HepG2 (cell line): ENCODE measurements around the gene CDKN1C. TPM values are rescaled to one million over a fixed set of nuclear protein-coding genes. Genes with fewer than 3 reads are reported as not detected.

Source experiments
- ARID2 ChIP-seq: sonication (generic); formaldehyde crosslinking; IDR thresholded peaks from 2 replicates; pipeline ENCODE4 v1.8.1; 2022; ENCODE audit warnings: mild to moderate bottlenecking, missing genetic modification reagents, borderline replicate concordance
- CBX1 ChIP-seq: IDR thresholded peaks from one replicate; pipeline ENCODE4 v1.6.1; 2016; ENCODE audit warnings: antibody characterized with exemption, low read depth
- EP300 ChIP-seq, 3 experiments: sonication (generic) in 1 of 3; formaldehyde crosslinking in 1 of 3; IDR thresholded peaks; 2 replicates each; pipeline versions ENCODE4 v1.5.1 to v1.6.1; 2011 to 2020; ENCODE audit warnings: low read depth in 2 of 3, low read length in 2 of 3, borderline replicate concordance in 1 of 3, improper control_type of control experiment in 1 of 3, mild to moderate bottlenecking in 1 of 3, missing genetic modification reagents in 1 of 3, moderate library complexity in 1 of 3
- FOXK2 ChIP-seq: fragments of 450-650 bp; IDR thresholded peaks from 2 replicates; pipeline ENCODE4 v1.6.1; 2016
- HNRNPUL1 ChIP-seq: fragments of 200-400 bp; formaldehyde crosslinking; IDR thresholded peaks from 2 replicates; pipeline ENCODE4 v1.6.1; 2017; ENCODE audit warnings: low read depth, mild to moderate bottlenecking, low read length, moderate library complexity
- NKX3-1 ChIP-seq: sonication (generic); formaldehyde crosslinking; IDR thresholded peaks from 2 replicates; pipeline ENCODE4 v1.5.0; 2020; ENCODE audit warnings: missing genetic modification reagents
- NR1H2 ChIP-seq: sonication (generic); formaldehyde crosslinking; IDR thresholded peaks from 2 replicates; pipeline ENCODE4 v1.8.1; 2022; ENCODE audit warnings: low read depth, missing genetic modification reagents, borderline replicate concordance
- NR2C2 ChIP-seq: sonication (generic); formaldehyde crosslinking; IDR thresholded peaks from 2 replicates; pipeline ENCODE4 v1.4.0; 2020; ENCODE audit warnings: missing genetic modification reagents, mild to moderate bottlenecking, moderate library complexity, borderline replicate concordance
- POGK ChIP-seq: sonication (generic); formaldehyde crosslinking; conservative IDR thresholded peaks from 2 replicates; pipeline ENCODE4 v1.8.0; 2022; ENCODE audit warnings: mild to moderate bottlenecking, moderate library complexity, missing genetic modification reagents
- SNAI1 ChIP-seq: sonication (generic); formaldehyde crosslinking; IDR thresholded peaks from 2 replicates; pipeline ENCODE4 v1.5.0; 2020; ENCODE audit warnings: mild to moderate bottlenecking, missing genetic modification reagents, borderline replicate concordance
- TBP ChIP-seq: sonication (generic); formaldehyde crosslinking; IDR thresholded peaks from 2 replicates; pipeline ENCODE4 v1.5.0; 2020; ENCODE audit warnings: missing genetic modification reagents
- TRIM24 ChIP-seq: sonication (generic); formaldehyde crosslinking; IDR thresholded peaks from 2 replicates; pipeline ENCODE4 v1.8.0; 2022; ENCODE audit warnings: mild to moderate bottlenecking, missing genetic modification reagents
- XBP1 ChIP-seq: sonication (generic); formaldehyde crosslinking; IDR thresholded peaks from 2 replicates; pipeline ENCODE4 v1.5.0; 2020; ENCODE audit warnings: missing genetic modification reagents
- ZNF274 ChIP-seq: sonication (generic); formaldehyde crosslinking; IDR thresholded peaks from 2 replicates; pipeline ENCODE4 v1.5.1; 2020; ENCODE audit warnings: mild to moderate bottlenecking, missing genetic modification reagents
- ZNF34 ChIP-seq: sonication (generic); formaldehyde crosslinking; IDR thresholded peaks from 2 replicates; pipeline ENCODE4 v1.4.0; 2020; ENCODE audit warnings: mild to moderate bottlenecking, missing genetic modification reagents, borderline replicate concordance
- ZNF414 ChIP-seq: sonication (generic); formaldehyde crosslinking; IDR thresholded peaks from 2 replicates; pipeline ENCODE4 v1.5.0; 2020; ENCODE audit warnings: missing genetic modification reagents
- ZNF563 ChIP-seq: sonication (generic); formaldehyde crosslinking; IDR thresholded peaks from 2 replicates; pipeline ENCODE4 v1.8.0; 2022; ENCODE audit warnings: mild to moderate bottlenecking, moderate library complexity, missing genetic modification reagents
- ZNF609 ChIP-seq: sonication (generic); formaldehyde crosslinking; IDR thresholded peaks from 2 replicates; pipeline ENCODE4 v1.4.0; 2020; ENCODE audit warnings: mild to moderate bottlenecking, missing genetic modification reagents, borderline replicate concordance
- ZNF790 ChIP-seq: sonication (generic); formaldehyde crosslinking; IDR thresholded peaks from 2 replicates; pipeline ENCODE4 v1.8.0; 2022; ENCODE audit warnings: missing genetic modification reagents, mild to moderate bottlenecking, borderline replicate concordance
- ZNF883 ChIP-seq: sonication (generic); formaldehyde crosslinking; IDR thresholded peaks from 2 replicates; pipeline ENCODE4 v1.5.1; 2020; ENCODE audit warnings: mild to moderate bottlenecking, missing genetic modification reagents; ENCODE audit errors: not compliant biosample characterization
- ZSCAN20 ChIP-seq: sonication (generic); formaldehyde crosslinking; IDR thresholded peaks from 2 replicates; pipeline ENCODE4 v1.4.0; 2020; ENCODE audit warnings: missing genetic modification reagents, mild to moderate bottlenecking, borderline replicate concordance
- polyA plus RNA-seq, 8 experiments: library from polyadenylated mRNA; depleted of rRNA in 3 of 8; stranded (reverse) in 7 of 8; unstranded in 1 of 8; fragments of >200 nt; fragmentation: Illumina TruSeq in 4 of 8; extraction: Trizol in 4 of 8; gene quantifications; 2 replicates each; pipeline versions ENCODE4 v1.2.1 to v1.2.3, GENCODE V29; 2011 to 2016; ENCODE audit warnings: low read depth in 4 of 8, missing spikeins in 1 of 8, mixed read lengths in 1 of 8; ENCODE audit not compliant: insufficient read depth in 1 of 8
- total RNA-seq, 5 experiments: library from RNA; depleted of rRNA; stranded (reverse); fragments of >200 nt; fragmentation: Illumina TruSeq; extraction: Trizol; gene quantifications; 2 replicates each; pipeline ENCODE4 v1.2.3, GENCODE V29; 2016; ENCODE audit warnings: low read depth in 1 of 5
- TF ChIP-seq, protein P1 (sequence below): sonication (generic); formaldehyde crosslinking; IDR thresholded peaks from 2 replicates; pipeline ENCODE4 v1.4.0; 2020; ENCODE audit warnings: mild to moderate bottlenecking, missing genetic modification reagents

The CDKN1C gene
- total and polyA plus RNA-seq, 2 of the 13 experiments (the other 11 are each of a cell fraction or from before 2014, with no cell fraction given), result not detected

DNA sequence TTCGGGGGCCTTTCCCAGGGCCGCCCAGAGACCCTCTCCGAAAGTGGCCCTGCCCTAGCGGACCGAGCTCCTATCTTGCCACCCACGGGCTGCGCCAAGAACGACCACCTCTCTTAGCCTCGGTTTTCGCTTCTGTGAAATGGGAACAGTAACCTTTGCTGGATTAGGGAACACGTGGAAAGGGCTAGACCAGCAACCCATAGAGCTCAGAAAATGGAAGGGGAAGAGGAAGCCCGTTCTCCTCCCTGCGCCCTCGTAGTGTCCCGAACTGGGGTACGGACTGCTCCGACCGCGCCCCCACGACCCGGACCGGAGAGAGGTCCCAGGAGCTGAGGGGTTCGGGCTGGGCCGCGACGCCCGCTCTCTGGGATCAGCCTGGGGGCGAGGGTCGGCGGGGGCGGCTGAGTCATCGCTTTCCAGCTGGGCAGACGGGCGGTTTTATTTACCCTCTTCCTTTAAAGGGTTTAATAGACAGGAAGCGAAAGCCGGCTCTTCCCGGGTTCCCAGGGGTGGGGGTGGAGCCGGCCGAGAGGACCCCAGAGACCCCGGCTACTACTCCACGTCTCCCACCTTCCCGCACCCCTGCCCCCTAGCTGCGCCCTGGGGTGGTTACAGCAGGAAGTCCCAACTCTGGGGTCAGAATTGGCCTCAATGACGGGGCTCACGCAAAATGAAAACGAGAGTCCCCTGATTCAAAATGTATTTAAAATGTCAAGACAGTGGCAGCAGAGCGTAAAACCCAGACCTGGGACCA lies 44.6 kb upstream of the CDKN1C start (continued):
- TF ChIP-seq ZNF34, result no peak
- no peak for TF ChIP-seq EP300 (IDR thresholded peaks at IDR 0.05; ENCODE audit: low read depth in 2 of 2, low read length in 2 of 2)
- TF ChIP-seq EP300 (CRISPR knock-in tag; IDR thresholded peaks at IDR 0.05; ENCODE audit: borderline replicate concordance), result no peak
- TF ChIP-seq, protein P1, sequence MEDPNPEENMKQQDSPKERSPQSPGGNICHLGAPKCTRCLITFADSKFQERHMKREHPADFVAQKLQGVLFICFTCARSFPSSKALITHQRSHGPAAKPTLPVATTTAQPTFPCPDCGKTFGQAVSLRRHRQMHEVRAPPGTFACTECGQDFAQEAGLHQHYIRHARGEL (CRISPR knock-in tag), result no peak
- no peak for TF ChIP-seq ZNF274 (CRISPR knock-in tag)
- no peak for TF ChIP-seq XBP1 (CRISPR knock-in tag)
- no peak for TF ChIP-seq HNRNPUL1
- no peak for TF ChIP-seq TBP (CRISPR knock-in tag)
- no peak for TF ChIP-seq SNAI1 (CRISPR knock-in tag)
- no peak for TF ChIP-seq ZNF883 (CRISPR knock-in tag)
- no peak for TF ChIP-seq ZSCAN20 (CRISPR knock-in tag)
- no peak for TF ChIP-seq ZNF414 (CRISPR knock-in tag)
- TF ChIP-seq NR1H2, result no peak
- no peak for TF ChIP-seq ZNF790 (CRISPR knock-in tag)
- no peak for TF ChIP-seq CBX1
- no peak for TF ChIP-seq NR2C2
- no peak for TF ChIP-seq FOXK2
- no peak for TF ChIP-seq POGK
- no peak for TF ChIP-seq ZNF609 (CRISPR knock-in tag)
- TF ChIP-seq ARID2 (CRISPR knock-in tag), result no peak
- TF ChIP-seq ZNF563, result 0 out of 2 replicates have a peak, but pooled peaks have one; percentile 48
- TF ChIP-seq NKX3-1, result no peak
- TF ChIP-seq TRIM24 (CRISPR knock-in tag), result no peak
